Neutrophil (primary cell): ENCODE data around the gene VAV1.

Source experiments
- H3K27ac ChIP-seq: fragments of 200-600 bp; sonication (generic); 2 replicates; pipeline ENCODE4 v1.5.1; 2016; ENCODE audit warnings: mild to moderate bottlenecking, moderate library complexity
- H3K27me3 ChIP-seq: fragments of 200-600 bp; sonication (generic); 2 replicates; pipeline ENCODE4 v1.6.0; 2016; ENCODE audit warnings: mild to moderate bottlenecking
- H3K36me3 ChIP-seq: fragments of 200-600 bp; sonication (generic); 2 replicates; pipeline ENCODE4 v1.5.1; 2017
- H3K4me1 ChIP-seq, 2 experiments: fragments of 200-600 bp in 1 of 2; sonication (generic) in 1 of 2; 1 replicate in 1 of 2; 2 replicates in 1 of 2; pipeline versions ENCODE4 v1.5.1 to v1.6.1; 2013 to 2016; ENCODE audit warnings: low read depth in 1 of 2, low read length in 1 of 2, mild to moderate bottlenecking in 1 of 2, moderate library complexity in 1 of 2; ENCODE audit not compliant: control insufficient read depth in 1 of 2, insufficient read depth in 1 of 2
- H3K4me3 ChIP-seq, 2 experiments: fragments of 200-600 bp in 1 of 2; sonication (generic) in 1 of 2; 1 replicate in 1 of 2; 2 replicates in 1 of 2; pipeline ENCODE4 v1.5.1; 2013 to 2016; ENCODE audit warnings: low read depth in 1 of 2, low read length in 1 of 2, mild to moderate bottlenecking in 1 of 2, moderate library complexity in 1 of 2
- H3K9me3 ChIP-seq: fragments of 200-600 bp; sonication (generic); 2 replicates; pipeline ENCODE4 v1.5.1; 2016
- TF ChIP-seq, protein P1 (sequence below): fragments of 200-600 bp; sonication (generic); IDR thresholded peaks from 2 replicates; pipeline ENCODE4 v1.5.1; 2016; ENCODE audit warnings: antibody characterized with exemption

Gene VAV1

DNA sequence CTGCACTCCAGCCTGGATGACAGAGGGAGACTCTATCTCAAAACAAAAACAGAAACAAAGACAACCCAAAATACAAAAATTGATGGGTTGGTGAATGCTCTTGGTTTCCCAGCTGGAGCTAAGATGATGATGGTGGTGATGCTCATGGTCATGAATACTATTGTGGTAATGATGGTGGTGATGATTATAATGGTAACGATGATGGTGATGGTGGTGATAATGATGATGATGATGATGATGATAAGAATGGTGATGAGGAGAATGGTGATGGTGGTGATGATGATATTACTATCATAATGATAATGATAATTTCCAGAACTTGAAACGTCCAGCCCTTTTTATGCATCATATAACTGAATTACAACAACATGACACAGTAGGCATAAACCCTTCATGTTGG lies 40.1 kb downstream of the VAV1 start:
- H3K27me3 ChIP-seq: no peaks in the 10 kb centered on the region
- H3K4me1 ChIP-seq: peaks cover 18 to 37% of the 10 kb centered on the region in 2 experiments
- no peaks in the 10 kb centered on the region for H3K9me3 ChIP-seq
- peaks cover 23% of the 10 kb centered on the region for H3K36me3 ChIP-seq
- no peak overlapping the region for H3K4me3 ChIP-seq
- H3K27ac ChIP-seq: peak overlapping the region; percentile 42
- TF ChIP-seq, protein P1, sequence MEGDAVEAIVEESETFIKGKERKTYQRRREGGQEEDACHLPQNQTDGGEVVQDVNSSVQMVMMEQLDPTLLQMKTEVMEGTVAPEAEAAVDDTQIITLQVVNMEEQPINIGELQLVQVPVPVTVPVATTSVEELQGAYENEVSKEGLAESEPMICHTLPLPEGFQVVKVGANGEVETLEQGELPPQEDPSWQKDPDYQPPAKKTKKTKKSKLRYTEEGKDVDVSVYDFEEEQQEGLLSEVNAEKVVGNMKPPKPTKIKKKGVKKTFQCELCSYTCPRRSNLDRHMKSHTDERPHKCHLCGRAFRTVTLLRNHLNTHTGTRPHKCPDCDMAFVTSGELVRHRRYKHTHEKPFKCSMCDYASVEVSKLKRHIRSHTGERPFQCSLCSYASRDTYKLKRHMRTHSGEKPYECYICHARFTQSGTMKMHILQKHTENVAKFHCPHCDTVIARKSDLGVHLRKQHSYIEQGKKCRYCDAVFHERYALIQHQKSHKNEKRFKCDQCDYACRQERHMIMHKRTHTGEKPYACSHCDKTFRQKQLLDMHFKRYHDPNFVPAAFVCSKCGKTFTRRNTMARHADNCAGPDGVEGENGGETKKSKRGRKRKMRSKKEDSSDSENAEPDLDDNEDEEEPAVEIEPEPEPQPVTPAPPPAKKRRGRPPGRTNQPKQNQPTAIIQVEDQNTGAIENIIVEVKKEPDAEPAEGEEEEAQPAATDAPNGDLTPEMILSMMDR: no peak

DNA sequence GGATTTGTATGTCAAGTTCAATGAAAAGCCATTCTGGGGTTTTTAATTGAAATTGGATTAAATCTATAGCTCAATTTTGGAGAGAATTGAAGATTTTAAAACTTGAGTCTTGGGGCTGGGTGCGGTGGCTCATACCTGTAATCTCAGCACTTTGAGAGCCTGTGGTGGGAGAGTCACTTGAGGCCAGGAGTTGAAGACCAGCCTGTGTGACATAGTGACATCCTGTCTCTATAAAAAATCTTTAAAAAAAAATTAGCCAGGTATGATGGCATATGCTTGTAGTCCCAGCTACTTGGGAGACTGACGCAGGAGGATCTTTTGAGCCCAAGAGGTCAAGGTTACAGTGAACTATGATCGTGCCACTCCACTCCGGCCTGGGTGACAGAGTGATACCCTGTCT lies 41.2 kb downstream of the VAV1 start:
- Histone ChIP-seq H3K36me3 (peaks cover 31% of the 10 kb centered on the region), H3K9me3 (no peaks in the 10 kb centered on the region), H3K27me3 (no peaks in the 10 kb centered on the region), H3K4me3 (no peak overlapping the region), H3K4me1 (peaks cover 18 to 37% of the 10 kb centered on the region in 2 experiments), H3K27ac (peak overlapping the region; percentile 49)
- TF ChIP-seq, protein P1: no peak

DNA sequence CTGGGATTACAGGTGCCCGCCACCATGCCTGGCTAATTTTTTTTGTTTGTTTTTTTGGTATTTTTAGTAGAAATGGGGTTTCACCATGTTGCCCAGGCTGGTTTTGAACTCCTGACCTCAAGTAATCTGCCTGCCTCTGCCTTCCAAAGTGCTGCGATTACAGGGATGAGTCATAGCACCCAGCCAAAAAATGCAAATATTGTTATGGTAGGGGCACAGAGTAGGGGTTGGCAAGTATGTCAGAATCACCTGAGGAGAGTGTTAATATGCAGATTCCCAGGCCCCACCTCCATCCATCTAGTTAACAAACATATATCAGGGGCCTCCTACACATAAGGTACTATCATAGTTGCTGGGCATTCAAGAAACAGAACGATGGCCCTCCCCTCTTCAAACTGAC lies 44.7 kb downstream of the VAV1 start:
- peaks cover 18 to 28% of the 10 kb centered on the region in 2 experiments for H3K4me1 ChIP-seq
- TF ChIP-seq, protein P1: no peak
- H3K27ac ChIP-seq: no peak overlapping the region
- H3K27me3 ChIP-seq: no peaks in the 10 kb centered on the region
- no peak overlapping the region for H3K4me3 ChIP-seq
- peaks cover 4% of the 10 kb centered on the region for H3K9me3 ChIP-seq
- H3K36me3 ChIP-seq: peaks cover 44% of the 10 kb centered on the region

DNA sequence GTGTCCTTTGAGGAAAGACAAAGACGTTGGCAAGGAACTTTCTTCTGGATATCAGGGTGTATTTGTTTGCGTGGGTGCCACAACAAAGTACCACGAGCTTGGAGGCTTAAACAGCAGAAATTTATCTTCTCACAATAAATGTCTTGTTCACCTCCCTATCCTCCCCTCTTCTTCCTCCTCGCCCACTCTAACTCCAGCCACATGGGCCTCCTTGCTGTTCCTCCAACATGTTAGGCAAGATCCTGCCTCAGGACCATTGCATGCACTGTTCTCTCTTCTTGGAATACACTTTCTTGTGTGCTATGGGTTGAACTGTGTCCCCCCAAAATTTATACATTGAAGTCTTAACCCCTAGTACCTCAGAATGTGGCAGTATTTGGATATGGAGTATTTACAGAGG lies 45.7 kb downstream of the VAV1 start:
- Histone ChIP-seq H3K27me3 (no peaks in the 10 kb centered on the region), H3K36me3 (peaks cover 51% of the 10 kb centered on the region), H3K4me1 (peaks cover 18 to 19% of the 10 kb centered on the region in 2 experiments), H3K9me3 (peaks cover 4% of the 10 kb centered on the region), H3K4me3 (no peak overlapping the region), H3K27ac (peak overlapping the region; percentile 25)
- TF ChIP-seq, protein P1: no peak

DNA sequence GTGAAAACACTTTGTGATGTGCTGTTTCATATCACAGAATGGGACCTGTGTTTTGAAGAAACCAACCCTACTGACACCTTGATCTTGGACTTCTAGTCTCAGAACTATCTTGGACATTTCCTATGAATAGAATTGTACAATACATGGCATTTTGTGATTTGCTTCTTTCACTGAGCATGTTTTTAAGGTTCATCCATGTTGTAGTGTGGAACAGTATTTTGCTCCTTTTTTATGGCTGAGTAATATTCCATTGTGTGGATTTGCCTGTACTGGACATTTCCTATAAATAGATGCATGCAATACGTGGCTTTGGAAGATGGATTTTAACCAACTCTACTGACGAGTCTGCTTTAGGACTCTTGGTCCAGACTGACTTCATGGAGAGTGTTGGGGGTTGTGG lies 46.8 kb downstream of the VAV1 start:
- Histone ChIP-seq H3K27me3 (no peaks in the 10 kb centered on the region), H3K27ac (peak overlapping the region; percentile 11), H3K36me3 (peaks cover 62% of the 10 kb centered on the region), H3K4me1 (peaks cover 9% of the 10 kb centered on the region in 2 experiments), H3K9me3 (peaks cover 4% of the 10 kb centered on the region), H3K4me3 (no peak overlapping the region)
- TF ChIP-seq, protein P1: no peak

DNA sequence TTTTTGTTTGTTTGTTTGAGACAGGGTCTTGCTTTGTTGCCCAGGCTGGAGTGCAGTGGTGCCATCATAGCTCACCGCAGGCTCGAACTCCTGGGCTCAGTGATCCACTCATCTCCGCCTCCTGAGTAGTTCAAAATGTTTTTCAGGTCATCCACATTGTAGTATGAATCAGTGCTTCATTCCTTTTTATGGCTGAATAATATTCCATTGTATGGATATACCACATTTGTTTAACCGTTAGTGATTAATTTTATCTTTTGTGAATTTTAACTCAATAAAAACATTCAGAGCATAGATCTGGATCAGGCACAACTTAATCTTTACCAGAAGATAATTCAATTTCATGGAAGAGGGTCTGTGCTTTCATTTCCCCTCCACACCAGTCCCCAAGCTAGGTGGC lies 47.7 kb downstream of the VAV1 start:
- H3K27me3 ChIP-seq: no peaks in the 10 kb centered on the region

More for the DNA sequence above, 47.7 kb downstream of the VAV1 start:
- no peak overlapping the region for H3K27ac ChIP-seq
- peaks cover 4% of the 10 kb centered on the region for H3K9me3 ChIP-seq
- no peak overlapping the region for H3K4me3 ChIP-seq
- peaks cover 71% of the 10 kb centered on the region for H3K36me3 ChIP-seq
- peaks cover 0 to 1% of the 10 kb centered on the region in 2 experiments for H3K4me1 ChIP-seq
- TF ChIP-seq, protein P1: no peak
